NCI-H2196 treated with DMSO at 0.1 percent for 48 hours (cell line): ENCODE results near the gene CCL23.
"Not testable (repeated sequence)": the region's sequence is repeated elsewhere in the genome, so short reads cannot be mapped to it uniquely, and the experiment has no call there.

ENCODE experiments used
- DNase-seq: peaks from one replicate; lab custom pipeline; 2025; ENCODE audit not compliant: unreplicated experiment; lab: John Stamatoyannopoulos, UW

CCL23 gene

GRCh38 chr17:36004594-36005108 lies 13.1 kb downstream of the CCL23 start:
- DNase-seq: no peak

GRCh38 chr17:36002631-36003030 lies 15.1 kb downstream of the CCL23 start:
- no peak for DNase-seq

GRCh38 chr17:36001862-36002603 lies 15.7 kb downstream of the CCL23 start:
- no peak for DNase-seq

- DNase-seq: no peak
Observed at GRCh38 chr17:36001110-36001771, 16.5 kb downstream of the CCL23 start, which contains the start of gene CCL15. CCL15 (minus strand) TSS chr17:36001553; CDS start chr17:36001492, 61 bp downstream.

- no peak for DNase-seq
Observed at GRCh38 chr17:36000732-36001109, 17.1 kb downstream of the CCL23 start.

- DNase-seq: no peak
Observed at GRCh38 chr17:35998756-35999155, 19.0 kb downstream of the CCL23 start.

GRCh38 chr17:35998018-35998545 lies 19.7 kb downstream of the CCL23 start:
- no peak for DNase-seq

- not testable (repeated sequence) for DNase-seq
Observed at GRCh38 chr17:35995346-35995745, 22.4 kb downstream of the CCL23 start.

- no peak for DNase-seq
Observed at GRCh38 chr17:35991075-35991474, 26.7 kb downstream of the CCL23 start.

GRCh38 chr17:35988164-35988563 lies 29.6 kb downstream of the CCL23 start:
- DNase-seq: no peak

GRCh38 chr17:35986643-35987042 lies 31.1 kb downstream of the CCL23 start, which contains the start of gene CCL14:
CCL14 (minus strand) TSS chr17:35986729; CDS start chr17:35986649, 80 bp downstream.
- DNase-seq: no peak

GRCh38 chr17:35984140-35984539 lies 33.6 kb downstream of the CCL23 start:
- no peak for DNase-seq

GRCh38 chr17:35982409-35983191 lies 35.2 kb downstream of the CCL23 start:
- no peak for DNase-seq

- DNase-seq: no peak
Observed at GRCh38 chr17:35981908-35982330, 35.9 kb downstream of the CCL23 start.

- no peak for DNase-seq
Observed at GRCh38 chr17:35981246-35981645, 36.5 kb downstream of the CCL23 start, which contains the start of gene CCL16. CCL16 (minus strand) TSS chr17:35981497; CDS start chr17:35981420, 77 bp downstream.

- DNase-seq: no peak
Observed at GRCh38 chr17:35978346-35978745, 39.4 kb downstream of the CCL23 start.

GRCh38 chr17:35977509-35977908 lies 40.3 kb downstream of the CCL23 start:
- no peak for DNase-seq

- DNase-seq: no peak
Observed at GRCh38 chr17:35973333-35974260, 44.2 kb downstream of the CCL23 start.

- DNase-seq: no peak
Observed at GRCh38 chr17:35972945-35973332, 44.8 kb downstream of the CCL23 start.

- DNase-seq: no peak
Observed at GRCh38 chr17:35972535-35972934, 45.2 kb downstream of the CCL23 start.
